Mucosa of stomach (tissue), 1 donor: ENCODE data around the gene TSTD1.
A peak's percentile ranks its signal among the peaks of the same experiment; 100 is the strongest.
"Not testable (repeated sequence)": the region's sequence is repeated elsewhere in the genome, so short reads cannot be mapped to it uniquely, and the experiment has no call there.

Source experiments
- H3K27me3 ChIP-seq: one replicate; pipeline ENCODE4 v1.7.0; 2013; ENCODE audit warnings: mild to moderate bottlenecking, low read length; ENCODE audit not compliant: control insufficient read depth, insufficient read depth
- H3K36me3 ChIP-seq: one replicate; pipeline ENCODE4 v1.7.0; 2013; ENCODE audit warnings: low read length; ENCODE audit not compliant: control insufficient read depth, insufficient read depth
- H3K4me1 ChIP-seq: one replicate; pipeline ENCODE4 v1.7.0; 2013; ENCODE audit warnings: mild to moderate bottlenecking, low read length; ENCODE audit not compliant: control insufficient read depth, insufficient read depth
- H3K4me3 ChIP-seq: one replicate; pipeline ENCODE4 v1.7.0; 2013; ENCODE audit warnings: low read length
- H3K9ac ChIP-seq: one replicate; pipeline ENCODE4 v1.7.0; 2013; ENCODE audit warnings: mild to moderate bottlenecking, low read length, moderate library complexity
- H3K9me3 ChIP-seq: one replicate; pipeline ENCODE4 v1.7.0; 2013; ENCODE audit warnings: mild to moderate bottlenecking, low read length, moderate library complexity; ENCODE audit not compliant: control insufficient read depth
- donor health status: Pancreatic carcinoma.

TSTD1 gene

DNA sequence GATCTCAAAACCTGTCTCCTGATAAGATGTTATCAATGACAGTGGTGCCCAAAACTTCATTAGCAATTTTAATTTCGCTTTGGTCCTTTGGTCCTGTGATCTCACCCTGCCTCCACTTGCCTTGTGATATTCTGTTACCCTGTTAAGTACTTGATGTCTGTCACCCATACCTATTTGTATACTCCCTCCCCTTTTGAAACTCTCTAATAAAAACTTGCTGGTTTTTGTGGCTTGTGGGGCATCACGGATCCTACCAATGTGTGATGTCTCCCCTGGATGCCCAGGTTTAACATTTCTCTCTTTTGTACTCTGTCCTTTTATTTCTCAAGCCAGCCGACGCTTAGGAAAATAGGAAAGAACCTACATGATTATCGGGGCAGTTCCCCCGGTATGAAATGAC, 25.2 kb upstream of the TSTD1 start:
- H3K4me1 ChIP-seq = peaks cover 17% of the 10 kb centered on the region
- H3K4me3 ChIP-seq, H3K9me3 ChIP-seq: not testable (repeated sequence)

DNA sequence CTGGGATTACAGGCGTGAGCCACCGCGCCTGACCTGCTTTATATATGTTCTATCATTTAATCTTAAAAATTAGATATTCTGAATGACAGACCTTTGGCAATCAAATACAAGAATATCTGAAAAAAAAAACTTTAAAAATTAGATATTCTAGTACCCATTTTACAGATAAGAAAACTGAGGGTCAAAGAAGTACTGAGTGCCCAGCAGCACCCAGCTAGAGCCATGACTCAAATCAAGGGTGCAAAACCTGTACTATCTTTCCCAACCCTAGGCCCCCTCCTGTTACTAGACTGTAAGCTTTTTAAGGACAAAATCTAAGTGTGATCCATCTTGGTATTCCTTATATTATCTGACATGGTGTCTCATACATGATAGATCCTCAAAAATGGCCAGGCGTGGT, 22.7 kb upstream of the TSTD1 start:
- no peaks in the 10 kb centered on the region for H3K9me3 ChIP-seq
- H3K27me3 ChIP-seq = no peaks in the 10 kb centered on the region
- no peaks in the 10 kb centered on the region for H3K36me3 ChIP-seq
- H3K9ac ChIP-seq = no peak overlapping the region
- no peak overlapping the region for H3K4me3 ChIP-seq
- peaks cover 7% of the 10 kb centered on the region for H3K4me1 ChIP-seq

More for the DNA sequence above, 25.2 kb upstream of the TSTD1 start:
- H3K9ac ChIP-seq, H3K36me3 ChIP-seq, H3K27me3 ChIP-seq: not testable (repeated sequence)

DNA sequence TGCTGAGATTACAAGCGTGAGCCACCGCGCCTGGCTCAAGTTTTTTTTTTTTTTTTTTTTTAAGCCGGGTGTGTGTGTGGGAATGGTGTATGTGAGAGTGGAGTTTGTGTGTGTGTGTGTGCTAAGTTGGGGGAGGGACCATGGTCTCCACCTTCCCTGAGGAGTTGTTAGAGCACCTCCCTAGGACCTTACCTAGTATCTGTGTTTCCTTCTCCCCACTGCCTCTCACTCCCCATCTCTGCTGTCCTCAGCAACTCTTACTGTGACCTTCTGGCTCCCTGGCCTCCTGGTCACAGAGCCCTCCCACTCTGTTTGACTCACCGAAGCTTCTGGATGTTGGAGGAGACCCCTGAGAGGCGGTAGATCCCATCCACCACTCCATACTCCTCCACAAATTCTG, 20.5 kb upstream of the TSTD1 start:
- Histone ChIP-seq H3K9me3 (no peaks in the 10 kb centered on the region), H3K36me3 (no peaks in the 10 kb centered on the region), H3K4me3 (no peak overlapping the region), H3K27me3 (no peaks in the 10 kb centered on the region), H3K9ac (no peak overlapping the region), H3K4me1 (peaks cover 7% of the 10 kb centered on the region)

DNA sequence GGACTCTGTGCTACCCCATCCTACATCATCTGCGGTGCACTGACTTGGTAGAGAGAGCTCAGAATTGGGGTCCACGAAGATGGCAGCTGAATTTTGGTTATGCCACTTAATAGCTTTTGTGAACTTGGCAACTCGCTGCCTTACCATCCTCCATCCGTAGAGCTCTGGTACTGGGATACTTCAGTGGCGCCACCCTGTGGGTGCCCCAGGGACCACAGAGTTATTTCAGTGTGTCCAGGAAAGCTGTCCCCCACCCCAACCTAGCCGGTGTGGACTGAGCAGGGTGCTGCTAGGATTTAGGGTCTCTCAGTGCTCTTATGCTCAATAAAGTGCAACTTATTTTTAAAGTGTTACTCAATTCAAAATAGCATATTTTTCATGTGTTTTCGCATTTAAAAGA, 16.0 kb upstream of the TSTD1 start:
- H3K4me1 ChIP-seq = peaks cover 10% of the 10 kb centered on the region
- H3K9me3 ChIP-seq = no peaks in the 10 kb centered on the region
- H3K27me3 ChIP-seq = no peaks in the 10 kb centered on the region
- no peak overlapping the region for H3K4me3 ChIP-seq
- no peak overlapping the region for H3K9ac ChIP-seq
- H3K36me3 ChIP-seq = no peaks in the 10 kb centered on the region

DNA sequence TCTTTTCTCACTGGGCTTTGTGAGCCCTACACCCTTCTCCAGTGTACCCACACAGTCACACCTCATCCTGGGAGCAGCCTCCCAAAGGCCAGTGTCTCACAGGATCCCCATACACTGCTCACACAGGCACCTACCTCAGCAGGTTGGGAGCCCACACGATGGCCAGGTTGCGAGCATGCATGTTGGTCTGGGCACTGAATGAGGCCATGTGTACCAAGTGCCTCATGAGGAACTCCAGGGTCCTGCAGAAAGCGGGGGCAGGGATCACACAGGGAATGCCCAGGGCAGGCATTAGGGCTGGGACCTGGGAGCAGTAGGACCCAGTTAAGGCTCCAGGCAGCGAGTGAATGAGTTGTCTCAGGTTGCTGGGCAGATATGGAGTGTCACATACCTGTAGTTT, 15.5 kb upstream of the TSTD1 start:
- Histone ChIP-seq H3K9ac (no peak overlapping the region), H3K4me3 (no peak overlapping the region), H3K36me3 (no peaks in the 10 kb centered on the region), H3K27me3 (no peaks in the 10 kb centered on the region), H3K4me1 (peaks cover 5% of the 10 kb centered on the region), H3K9me3 (no peaks in the 10 kb centered on the region)

DNA sequence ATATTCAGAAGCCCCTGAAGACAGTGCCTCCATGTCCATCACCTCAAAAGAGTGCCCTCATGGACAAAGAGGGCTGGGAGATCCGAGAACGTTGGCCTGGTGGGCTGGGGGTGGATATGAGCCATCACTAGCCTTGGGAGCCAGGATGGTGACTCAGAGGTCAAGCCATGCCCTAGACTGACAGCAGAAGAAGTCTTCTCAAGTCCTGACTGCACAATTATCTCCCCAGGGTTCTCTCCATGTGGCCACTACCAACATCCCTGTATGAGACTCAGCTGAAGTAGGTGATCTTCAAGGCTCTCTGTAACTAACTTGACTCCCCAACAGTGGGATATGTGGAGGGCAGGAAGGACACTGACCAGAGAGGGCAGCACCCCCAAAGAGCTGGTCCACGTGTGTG, 14.1 kb upstream of the TSTD1 start:
- Histone ChIP-seq H3K9me3 (no peaks in the 10 kb centered on the region), H3K9ac (no peak overlapping the region), H3K4me1 (peaks cover 5% of the 10 kb centered on the region)

DNA sequence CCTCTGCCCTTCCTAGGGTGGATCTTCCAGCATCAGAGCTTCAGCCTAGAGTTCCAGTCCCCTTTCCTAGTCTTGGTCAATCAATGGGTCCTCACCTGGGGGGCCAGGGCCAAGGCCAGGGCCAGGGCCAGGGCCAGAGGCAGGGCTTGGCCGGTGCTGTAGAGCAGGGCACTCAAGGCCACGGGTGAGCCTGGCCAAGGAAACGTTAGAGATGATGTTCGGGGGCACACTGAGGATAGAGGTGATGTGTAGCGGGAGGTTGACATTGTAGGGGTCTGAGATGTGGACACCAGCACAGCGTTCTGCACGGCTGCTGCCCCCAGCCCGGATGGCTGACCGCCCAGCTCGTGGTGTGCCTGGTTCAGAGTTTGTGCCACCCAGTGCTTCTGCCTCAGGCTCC, 12.5 kb upstream of the TSTD1 start:
- peaks cover 13% of the 10 kb centered on the region for H3K4me1 ChIP-seq

More for the DNA sequence above, 14.1 kb upstream of the TSTD1 start:
- Histone ChIP-seq H3K27me3 (no peaks in the 10 kb centered on the region), H3K36me3 (no peaks in the 10 kb centered on the region), H3K4me3 (no peak overlapping the region)

DNA sequence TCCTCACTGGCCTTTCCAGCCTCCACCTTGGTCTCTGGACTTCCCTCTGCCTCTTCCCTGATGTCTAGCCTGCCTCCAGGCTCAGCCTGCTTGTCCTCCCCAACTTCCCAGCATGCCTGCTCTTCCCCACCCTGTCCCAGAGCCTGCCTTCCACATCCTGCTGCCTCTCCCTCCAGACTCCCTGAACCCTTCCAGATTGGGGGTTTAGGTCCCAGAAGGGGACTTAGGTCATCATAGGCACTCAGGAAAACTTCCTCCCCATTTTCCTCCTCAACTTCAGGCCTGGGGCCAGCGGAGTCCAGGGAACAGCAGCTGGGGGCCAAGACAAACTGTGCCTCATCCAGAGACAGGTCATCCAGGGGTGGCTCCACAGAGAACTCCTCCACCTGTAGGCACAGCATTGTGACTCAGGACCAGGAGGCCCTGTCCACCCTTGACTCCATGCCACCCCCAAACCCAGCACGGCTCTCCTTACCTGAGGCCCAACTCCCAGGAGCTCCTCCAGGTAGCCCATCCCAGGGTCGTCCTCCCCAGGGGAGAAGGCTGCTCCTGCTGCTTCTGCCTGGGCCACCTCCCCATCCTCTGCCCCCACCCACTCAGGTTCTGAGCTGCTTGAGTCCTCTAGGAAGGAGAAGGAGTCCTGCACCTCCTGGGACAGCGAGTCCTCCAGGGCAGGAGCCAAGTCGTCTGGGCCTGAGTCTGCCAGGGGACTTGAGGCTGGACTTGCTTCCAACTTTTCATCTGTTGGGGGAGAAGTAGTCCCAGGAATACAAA, 10.4 kb upstream of the TSTD1 start:
- Histone ChIP-seq H3K27me3 (no peaks in the 10 kb centered on the region), H3K9me3 (no peaks in the 10 kb centered on the region), H3K36me3 (no peaks in the 10 kb centered on the region), H3K4me1 (peaks cover 18% of the 10 kb centered on the region), H3K4me3 (no peak overlapping the region), H3K9ac (no peak overlapping the region)

More for the DNA sequence above, 12.5 kb upstream of the TSTD1 start:
- Histone ChIP-seq H3K9me3 (no peaks in the 10 kb centered on the region), H3K36me3 (no peaks in the 10 kb centered on the region), H3K4me3 (no peak overlapping the region), H3K9ac (no peak overlapping the region), H3K27me3 (no peaks in the 10 kb centered on the region)

DNA sequence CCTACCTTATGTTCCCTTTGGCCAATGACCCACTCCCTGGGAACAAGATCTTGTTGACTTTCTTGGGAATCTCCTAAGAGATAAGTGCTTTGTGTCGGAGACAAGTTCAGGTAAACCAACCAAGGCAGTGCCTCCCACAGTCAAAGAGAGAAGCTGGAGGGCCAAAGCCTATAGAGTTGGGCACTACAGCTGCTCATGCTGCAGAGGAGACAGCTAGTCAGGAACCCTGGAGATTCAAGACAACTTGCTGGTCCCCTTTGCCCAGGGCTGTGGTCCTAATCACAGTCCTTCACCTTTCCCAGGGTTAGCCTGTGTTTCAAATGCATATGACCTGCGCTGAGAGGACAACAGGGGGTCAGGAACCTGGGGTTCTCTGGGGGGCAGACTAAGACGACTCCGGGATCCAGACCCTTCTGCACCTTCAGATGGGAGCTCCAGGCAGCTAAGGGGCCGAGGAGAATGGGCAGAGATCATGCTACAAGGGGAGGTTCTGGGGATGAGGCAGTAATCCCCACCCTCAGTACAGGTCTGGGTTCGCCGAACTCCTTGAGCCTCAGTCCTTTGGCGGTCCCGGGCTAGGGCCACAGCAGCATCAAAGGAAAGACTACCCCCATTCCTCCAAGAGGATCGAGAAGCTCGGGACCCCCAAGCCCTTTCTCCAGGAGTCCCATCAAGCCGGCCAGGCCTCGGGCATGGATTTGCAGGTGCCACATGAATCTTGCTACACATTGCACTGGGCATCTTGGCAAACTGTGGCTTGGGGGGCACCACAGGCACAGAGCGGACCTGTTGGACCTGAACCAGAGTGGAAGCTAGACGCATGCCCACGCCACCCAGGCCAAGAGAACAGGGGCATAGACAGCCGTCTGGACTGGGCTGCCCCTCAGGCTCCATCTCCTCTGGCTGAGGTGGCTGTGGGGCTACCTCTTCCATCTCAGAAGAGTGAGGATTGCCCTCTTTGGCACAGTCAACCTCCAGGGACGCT, 9.0 kb upstream of the TSTD1 start:
- H3K9ac ChIP-seq = no peak overlapping the region
- H3K36me3 ChIP-seq = peaks cover 1% of the 10 kb centered on the region
- H3K27me3 ChIP-seq = no peaks in the 10 kb centered on the region
- no peak overlapping the region for H3K4me3 ChIP-seq
- peaks cover 18% of the 10 kb centered on the region for H3K4me1 ChIP-seq
- no peaks in the 10 kb centered on the region for H3K9me3 ChIP-seq

DNA sequence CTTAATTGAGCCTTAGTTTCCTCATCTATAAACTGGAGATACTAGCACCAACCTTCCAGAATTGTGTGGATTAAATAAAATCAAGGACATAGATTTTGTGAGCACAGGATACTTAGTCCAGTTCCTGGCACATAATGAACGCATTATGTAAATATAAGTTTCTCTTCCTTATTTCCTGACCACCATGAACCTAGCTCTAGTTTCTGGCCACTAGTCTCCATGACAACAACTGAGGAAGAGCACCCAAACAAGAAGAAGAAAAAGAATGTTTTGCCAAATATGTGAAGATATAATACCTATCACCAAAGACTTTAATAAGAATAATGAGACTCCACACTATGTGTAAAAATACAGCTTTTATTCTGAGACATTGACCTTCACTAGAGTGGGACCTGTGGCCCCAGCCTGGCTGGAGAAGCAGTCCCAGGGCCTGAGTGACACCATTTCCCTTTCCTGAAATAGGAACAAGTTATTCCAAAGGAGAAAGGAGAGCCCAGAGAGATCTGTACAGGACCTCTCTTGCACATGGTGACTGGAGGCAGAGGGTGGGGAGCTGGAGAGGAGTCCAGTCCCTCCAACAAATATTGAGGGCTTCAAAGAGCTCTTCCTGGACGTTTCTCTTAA, 8.0 kb upstream of the TSTD1 start:
- Histone ChIP-seq H3K4me3 (peak overlapping the region; percentile 54), H3K36me3 (peaks cover 11% of the 10 kb centered on the region), H3K9ac (peak overlapping the region; percentile 89), H3K9me3 (no peaks in the 10 kb centered on the region), H3K4me1 (peaks cover 18% of the 10 kb centered on the region), H3K27me3 (no peaks in the 10 kb centered on the region)

DNA sequence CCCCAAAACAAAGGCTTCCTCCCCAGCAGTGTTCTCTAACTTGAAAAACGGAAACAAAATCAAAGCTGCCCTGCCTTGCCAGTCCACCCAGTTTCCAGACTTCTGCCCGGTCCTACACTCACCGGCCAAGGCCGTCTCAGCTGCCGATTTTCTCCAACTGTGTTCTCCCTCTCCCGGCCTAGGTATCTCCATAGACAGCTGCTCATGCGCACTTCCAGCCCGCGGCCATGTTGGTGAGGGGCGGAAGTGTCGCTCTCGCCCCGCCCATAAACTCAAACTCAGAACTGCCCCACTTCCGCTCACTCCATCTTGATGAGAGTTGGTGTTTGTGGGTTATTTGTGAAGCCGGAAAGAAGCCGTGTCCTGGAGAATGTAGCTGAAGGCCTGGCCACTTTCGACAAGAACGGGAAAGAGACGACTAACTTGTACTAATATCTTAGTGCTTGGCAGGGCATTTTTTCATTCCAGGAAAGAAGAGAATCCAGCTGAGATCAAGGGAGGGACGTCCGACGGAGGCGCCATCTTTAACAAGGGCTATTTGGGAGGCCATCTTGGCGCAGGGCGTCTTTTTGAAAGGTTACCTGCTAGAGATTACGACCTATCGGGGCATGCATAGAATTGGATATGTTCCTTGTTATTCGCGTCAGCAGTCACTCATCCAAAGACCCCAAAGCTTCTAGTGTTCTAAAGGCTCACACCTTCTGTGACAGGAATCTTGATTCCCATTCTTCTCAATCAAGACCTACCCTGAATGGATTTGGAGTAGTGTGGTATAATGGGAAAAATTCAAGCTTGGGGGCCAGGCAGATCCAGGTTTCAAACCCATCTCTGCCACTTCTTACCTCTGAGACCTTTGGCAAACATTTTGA, 7.2 kb upstream of the TSTD1 start, which contains the start of gene USF1:
Gene USF1 (minus strand): TSS at position 242 of the 869 bp plus-strand sequence. CDS start 2,702 bp downstream, outside the sequence.
- H3K9me3 ChIP-seq = no peaks in the 10 kb centered on the region
- H3K36me3 ChIP-seq = peaks cover 16% of the 10 kb centered on the region
- peak within 1 kb of the TSS; percentile 89 for H3K9ac ChIP-seq
- no peaks in the 10 kb centered on the region for H3K27me3 ChIP-seq
- H3K4me1 ChIP-seq = peaks cover 13% of the 10 kb centered on the region
- peak within 1 kb of the TSS; percentile 54 for H3K4me3 ChIP-seq
